Astrocyte (in vitro differentiated cells and primary cell): ENCODE results near the gene CD59. TPM values are rescaled to one million over a fixed set of nuclear protein-coding genes. Genes with fewer than 3 reads are reported as not detected.

ENCODE experiments used
- DNase-seq: peaks from one replicate; pipeline ENCODE4 v3.0.0-alpha.2; 2010; ENCODE audit warnings: low read depth
- FAIRE-seq: peaks from 2 replicates; lab custom pipeline; 2011; peaks lifted over from hg19 to GRCh38; lab: Jason Lieb, UNC
- H2AFZ ChIP-seq: 2 replicates; pipeline ENCODE4 v1.6.0; 2012; ENCODE audit warnings: low read depth, low read length, inconsistent platforms
- H3K27ac ChIP-seq: 2 replicates; pipeline ENCODE4 v1.5.1; 2011; ENCODE audit warnings: low read depth, low read length, inconsistent platforms
- H3K27me3 ChIP-seq: 2 replicates; pipeline ENCODE4 v1.6.0; 2011; ENCODE audit warnings: low read length, inconsistent platforms; ENCODE audit not compliant: insufficient read depth
- H3K36me3 ChIP-seq: 2 replicates; pipeline ENCODE4 v1.5.1; 2011; ENCODE audit warnings: low read length, inconsistent platforms; ENCODE audit not compliant: insufficient read depth
- H3K4me1 ChIP-seq: 2 replicates; pipeline ENCODE4 v1.5.1; 2011; ENCODE audit warnings: low read length, inconsistent platforms; ENCODE audit not compliant: insufficient read depth
- H3K4me2 ChIP-seq: 2 replicates; pipeline ENCODE4 v1.6.0; 2012; ENCODE audit warnings: low read length, inconsistent platforms
- H3K4me3 ChIP-seq: 2 replicates; pipeline ENCODE4 v1.5.1; 2011; ENCODE audit warnings: low read depth, mild to moderate bottlenecking, low read length, inconsistent platforms; ENCODE audit not compliant: insufficient read depth
- H3K79me2 ChIP-seq: 2 replicates; pipeline ENCODE4 v1.6.0; 2012; ENCODE audit warnings: mild to moderate bottlenecking, low read length, inconsistent platforms; ENCODE audit not compliant: insufficient read depth
- H3K9ac ChIP-seq: 2 replicates; pipeline ENCODE4 v1.6.0; 2012; ENCODE audit warnings: mild to moderate bottlenecking, low read length, inconsistent platforms
- H3K9me3 ChIP-seq: 2 replicates; pipeline ENCODE4 v1.5.1; 2012; ENCODE audit warnings: low read depth, mild to moderate bottlenecking, low read length, inconsistent platforms; ENCODE audit not compliant: insufficient read depth
- H4K20me1 ChIP-seq: 2 replicates; pipeline ENCODE4 v1.6.0; 2012; ENCODE audit warnings: low read length, inconsistent platforms; ENCODE audit not compliant: insufficient read depth
- H3K27ac Mint-ChIP-seq: one replicate; pipeline ENCODE4 v1.8.0; 2021; ENCODE audit warnings: mild to moderate bottlenecking, mixed read lengths; ENCODE audit not compliant: unreplicated experiment
- H3K27me3 Mint-ChIP-seq: one replicate; pipeline ENCODE4 v1.8.0; 2021; ENCODE audit warnings: low read depth, mixed read lengths; ENCODE audit not compliant: unreplicated experiment
- H3K36me3 Mint-ChIP-seq: one replicate; pipeline ENCODE4 v1.8.0; 2021; ENCODE audit warnings: low read depth, mixed read lengths; ENCODE audit not compliant: unreplicated experiment
- H3K4me1 Mint-ChIP-seq: one replicate; pipeline ENCODE4 v1.8.0; 2021; ENCODE audit warnings: low read depth, mixed read lengths; ENCODE audit not compliant: unreplicated experiment
- H3K4me3 Mint-ChIP-seq: one replicate; pipeline ENCODE4 v1.8.0; 2021; ENCODE audit warnings: mild to moderate bottlenecking, moderate library complexity, mixed read lengths; ENCODE audit not compliant: unreplicated experiment
- H3K9me3 Mint-ChIP-seq: one replicate; pipeline ENCODE4 v1.8.0; 2021; ENCODE audit warnings: mild to moderate bottlenecking, mixed read lengths; ENCODE audit not compliant: unreplicated experiment
- EZH2 ChIP-seq: IDR thresholded peaks from 2 replicates; pipeline ENCODE4 v1.6.1; 2012; ENCODE audit warnings: mild to moderate bottlenecking, low read length, inconsistent platforms; ENCODE audit not compliant: insufficient read depth
- total RNA-seq: library from RNA; stranded (reverse); gene quantifications from 2 replicates; pipeline ENCODE4 v1.2.1, GENCODE V29; 2021
- TF ChIP-seq, protein P1 (sequence below): IDR thresholded peaks from 2 replicates; pipeline ENCODE4 v1.5.1; 2011; ENCODE audit warnings: low read depth, mild to moderate bottlenecking, inconsistent platforms, low read length, moderate library complexity; ENCODE audit not compliant: insufficient read depth

Gene CD59
- total RNA-seq, 1 donor from 2014 or later = 587 TPM

DNA sequence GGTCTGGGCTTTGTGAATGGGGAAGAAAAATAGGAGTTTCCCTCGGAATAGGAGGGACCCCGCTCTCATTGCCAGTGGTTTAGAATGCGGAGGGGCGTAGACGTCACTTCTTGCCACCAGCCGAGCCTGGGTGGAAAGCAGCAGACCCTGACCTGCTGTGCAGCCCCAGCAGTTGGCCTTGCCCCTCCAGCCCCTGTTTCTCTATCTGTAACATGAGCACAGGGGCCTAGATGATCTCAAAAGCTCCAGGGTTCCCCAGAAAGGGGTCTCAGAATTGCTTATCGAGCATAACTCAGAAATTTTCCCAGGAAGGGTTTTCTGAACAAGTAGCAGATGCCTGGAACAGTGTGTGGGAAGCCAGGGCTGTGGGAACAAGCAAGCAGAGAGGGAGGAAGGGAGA is 79.5 kb downstream of the CD59 start:
- Histone ChIP-seq H2AFZ (no peak overlapping the region), H3K27ac (no peak overlapping the region), H4K20me1 (no peaks in the 10 kb centered on the region), H3K27me3 (no peaks in the 10 kb centered on the region), H3K79me2 (no peaks in the 10 kb centered on the region), H3K9ac (no peak overlapping the region), H3K4me3 (no peak overlapping the region), H3K4me1 (peaks cover 8% of the 10 kb centered on the region), H3K36me3 (peaks cover 8% of the 10 kb centered on the region), H3K9me3 (no peaks in the 10 kb centered on the region), H3K4me2 (no peak overlapping the region)
- DNase-seq (no peak), FAIRE-seq (no peak)
- H3K4me3 Mint-ChIP-seq = no peak overlapping the region
- peaks cover 2% of the 10 kb centered on the region for H3K9me3 Mint-ChIP-seq
- peaks cover 11% of the 10 kb centered on the region for H3K36me3 Mint-ChIP-seq
- no peaks in the 10 kb centered on the region for H3K27me3 Mint-ChIP-seq
- H3K4me1 Mint-ChIP-seq = no peaks in the 10 kb centered on the region
- no peak overlapping the region for H3K27ac Mint-ChIP-seq
- TF ChIP-seq, protein P1, sequence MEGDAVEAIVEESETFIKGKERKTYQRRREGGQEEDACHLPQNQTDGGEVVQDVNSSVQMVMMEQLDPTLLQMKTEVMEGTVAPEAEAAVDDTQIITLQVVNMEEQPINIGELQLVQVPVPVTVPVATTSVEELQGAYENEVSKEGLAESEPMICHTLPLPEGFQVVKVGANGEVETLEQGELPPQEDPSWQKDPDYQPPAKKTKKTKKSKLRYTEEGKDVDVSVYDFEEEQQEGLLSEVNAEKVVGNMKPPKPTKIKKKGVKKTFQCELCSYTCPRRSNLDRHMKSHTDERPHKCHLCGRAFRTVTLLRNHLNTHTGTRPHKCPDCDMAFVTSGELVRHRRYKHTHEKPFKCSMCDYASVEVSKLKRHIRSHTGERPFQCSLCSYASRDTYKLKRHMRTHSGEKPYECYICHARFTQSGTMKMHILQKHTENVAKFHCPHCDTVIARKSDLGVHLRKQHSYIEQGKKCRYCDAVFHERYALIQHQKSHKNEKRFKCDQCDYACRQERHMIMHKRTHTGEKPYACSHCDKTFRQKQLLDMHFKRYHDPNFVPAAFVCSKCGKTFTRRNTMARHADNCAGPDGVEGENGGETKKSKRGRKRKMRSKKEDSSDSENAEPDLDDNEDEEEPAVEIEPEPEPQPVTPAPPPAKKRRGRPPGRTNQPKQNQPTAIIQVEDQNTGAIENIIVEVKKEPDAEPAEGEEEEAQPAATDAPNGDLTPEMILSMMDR = no peak
- TF ChIP-seq EZH2 = no peak

DNA sequence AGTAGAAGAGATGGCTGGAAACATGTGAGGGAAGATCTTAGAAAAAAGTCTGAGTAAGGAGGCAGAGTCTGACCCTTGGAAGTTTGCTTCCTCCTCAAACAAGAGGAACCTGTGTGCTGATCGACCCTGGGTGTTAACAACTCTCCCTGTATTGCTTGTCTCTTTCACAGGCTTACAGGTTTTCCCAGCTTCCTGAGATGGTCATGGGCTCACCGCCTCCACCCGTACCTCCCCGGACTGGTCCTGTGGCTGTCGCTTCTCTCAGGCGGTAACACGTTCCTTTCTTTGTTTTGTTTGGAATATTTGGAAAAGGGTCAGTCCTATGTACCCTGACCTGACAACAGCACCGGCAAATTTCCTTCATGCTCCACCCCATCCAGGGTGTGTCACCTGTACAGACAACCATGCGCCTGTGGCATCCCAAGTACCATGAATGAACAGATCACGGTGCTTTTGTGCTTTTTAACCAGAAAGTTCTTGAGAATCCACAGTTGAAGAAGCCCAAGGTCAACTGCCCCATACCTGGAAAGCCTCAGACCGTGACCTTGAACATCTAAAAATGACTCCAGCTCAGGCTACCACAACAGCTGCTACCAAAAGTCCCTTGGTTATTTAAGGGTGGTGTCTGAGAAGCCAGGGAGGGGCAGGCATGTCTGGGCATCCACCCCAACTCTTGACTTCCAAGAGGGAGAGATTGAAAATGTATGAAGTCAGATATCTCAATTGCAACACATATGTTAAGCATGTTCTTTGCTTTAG is 80.2 kb downstream of the CD59 start:
- Histone ChIP-seq H3K4me3 (no peak overlapping the region), H2AFZ (no peak overlapping the region), H3K27ac (no peak overlapping the region), H3K9ac (no peak overlapping the region), H3K36me3 (peaks cover 3% of the 10 kb centered on the region), H3K27me3 (no peaks in the 10 kb centered on the region), H4K20me1 (no peaks in the 10 kb centered on the region), H3K4me2 (no peak overlapping the region), H3K79me2 (no peaks in the 10 kb centered on the region), H3K9me3 (no peaks in the 10 kb centered on the region), H3K4me1 (peaks cover 8% of the 10 kb centered on the region)
- DNase-seq (no peak), FAIRE-seq (no peak)
- no peaks in the 10 kb centered on the region for H3K27me3 Mint-ChIP-seq
- H3K4me1 Mint-ChIP-seq = no peaks in the 10 kb centered on the region
- peaks cover 11% of the 10 kb centered on the region for H3K36me3 Mint-ChIP-seq
- H3K27ac Mint-ChIP-seq = no peak overlapping the region
- H3K4me3 Mint-ChIP-seq = no peak overlapping the region
- TF ChIP-seq EZH2 = no peak
- TF ChIP-seq, protein P1 = no peak
- H3K9me3 Mint-ChIP-seq = peaks cover 2% of the 10 kb centered on the region

DNA sequence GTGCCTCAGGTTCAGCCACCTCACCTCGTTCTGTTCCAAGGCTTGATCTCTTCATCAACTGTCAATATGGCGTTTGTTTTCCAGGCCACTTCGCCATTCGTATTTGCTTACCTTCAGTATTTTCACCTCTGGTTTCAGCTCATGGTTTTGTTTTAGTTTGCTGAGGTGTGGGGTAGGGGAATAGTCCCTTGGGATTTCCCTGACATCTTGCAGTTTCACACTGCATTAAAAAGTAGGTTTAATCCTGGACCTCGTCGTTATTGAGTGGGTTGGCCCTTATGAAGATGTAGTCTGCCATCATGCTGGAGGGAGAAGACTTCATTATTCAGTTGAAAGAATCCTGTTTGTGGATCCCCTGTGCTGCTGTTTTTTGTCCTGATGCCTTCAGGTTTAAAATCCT is 81.6 kb downstream of the CD59 start:
- no peak overlapping the region for H2AFZ ChIP-seq
- peaks cover 2% of the 10 kb centered on the region for H3K27me3 Mint-ChIP-seq
- peaks cover 8% of the 10 kb centered on the region for H3K4me1 ChIP-seq
- no peaks in the 10 kb centered on the region for H3K36me3 ChIP-seq
- no peaks in the 10 kb centered on the region for H3K27me3 ChIP-seq
- H3K36me3 Mint-ChIP-seq = peaks cover 8% of the 10 kb centered on the region
- no peak overlapping the region for H3K4me3 ChIP-seq
- H3K4me2 ChIP-seq = no peak overlapping the region
- H3K79me2 ChIP-seq = no peaks in the 10 kb centered on the region
- TF ChIP-seq, protein P1 = no peak
- TF ChIP-seq EZH2 = no peak
- H3K4me1 Mint-ChIP-seq = no peaks in the 10 kb centered on the region
- H3K9me3 Mint-ChIP-seq = peaks cover 2% of the 10 kb centered on the region
- no peaks in the 10 kb centered on the region for H4K20me1 ChIP-seq
- H3K27ac ChIP-seq = no peak overlapping the region
- H3K4me3 Mint-ChIP-seq = no peak overlapping the region
- DNase-seq (no peak), FAIRE-seq (no peak)
- no peak overlapping the region for H3K27ac Mint-ChIP-seq
- no peak overlapping the region for H3K9ac ChIP-seq
- no peaks in the 10 kb centered on the region for H3K9me3 ChIP-seq
